ENCODE results near the gene MOB3C.

Gene MOB3C

GRCh38 chr1:46618754-46619415 is 2.3 kb upstream of the MOB3C start:
- no peak overlapping the region for H3K4me3 ChIP-seq (ENCODE audit: low read length)
- TF ChIP-seq ZNF274 (IDR thresholded peaks at IDR 0.05; ENCODE audit: low read depth, low read length): no peak

DNA sequence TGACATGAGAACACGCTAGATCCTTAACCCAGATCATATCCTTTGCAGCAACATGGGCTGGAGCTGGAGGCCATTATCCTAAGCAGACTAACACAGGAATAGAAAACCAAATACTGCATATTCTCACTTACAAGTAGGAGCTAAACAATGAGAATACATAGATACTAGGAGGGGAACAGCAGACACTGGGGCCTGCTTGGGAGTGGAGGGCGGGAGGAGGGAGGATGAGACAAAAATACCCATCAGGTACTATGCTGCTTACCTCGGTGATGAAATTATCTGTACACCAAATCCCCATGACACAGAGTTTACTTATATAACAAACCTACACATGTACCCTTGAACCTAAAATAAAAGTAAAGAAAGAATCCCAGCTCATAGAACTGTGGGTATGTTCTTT is 1.2 kb upstream of the MOB3C start:
- H3K4me3 ChIP-seq (ENCODE audit: low read length): no peak overlapping the region
- no peak for TF ChIP-seq ZNF274 (IDR thresholded peaks at IDR 0.05; ENCODE audit: low read depth, low read length)

GRCh38 chr1:46617108-46617800 is 643 bp upstream of the MOB3C start:
- TF ChIP-seq ZNF274 (IDR thresholded peaks at IDR 0.05; ENCODE audit: low read depth, low read length): no peak
- peak overlapping the region; percentile 64; the same call in 1 of the 2 replicates for H3K4me3 ChIP-seq (ENCODE audit: low read length)

DNA sequence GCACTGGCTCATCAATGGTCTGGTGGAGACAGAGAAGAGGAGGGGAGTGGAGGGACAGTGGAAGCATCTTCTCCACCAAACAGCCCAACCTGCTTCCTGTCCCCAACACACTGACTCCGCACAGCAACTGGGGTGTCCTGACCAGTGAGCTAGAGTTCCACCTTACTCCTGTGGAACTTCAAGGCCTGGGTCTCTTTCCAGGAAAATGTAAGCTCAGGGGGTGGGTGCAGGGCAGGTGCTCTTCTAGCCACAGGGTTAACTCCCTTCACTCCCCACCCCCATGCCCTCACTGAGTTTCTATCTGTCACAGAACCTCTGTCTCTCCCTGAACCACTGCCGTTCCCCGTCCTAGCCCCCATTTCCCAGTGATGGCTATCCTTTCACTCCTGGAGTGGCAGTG is 876 bp downstream of the MOB3C start:
- H3K4me3 ChIP-seq (ENCODE audit: low read length): peak overlapping the region; percentile 64; the same call in 1 of the 2 replicates
- no peak for TF ChIP-seq ZNF274 (IDR thresholded peaks at IDR 0.05; ENCODE audit: low read depth, low read length)

DNA sequence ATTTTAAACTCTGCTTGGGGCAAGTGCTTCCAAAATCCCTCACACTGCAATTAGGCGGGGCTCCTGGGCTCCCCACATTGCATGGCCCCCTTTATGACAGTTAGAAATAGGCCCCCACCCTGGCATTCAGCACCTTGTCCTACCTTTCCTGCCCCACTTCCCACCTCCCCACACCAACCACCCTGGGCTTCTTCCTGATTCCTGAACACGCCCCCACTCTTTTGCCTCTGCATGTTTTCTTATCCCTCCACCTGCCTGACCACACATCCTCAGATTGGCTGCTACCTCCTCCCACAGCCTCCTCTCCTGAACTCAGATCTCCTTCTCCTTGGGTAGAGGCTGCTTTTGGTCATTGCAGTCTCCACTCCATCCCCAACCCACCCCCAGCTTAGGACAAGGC is 1.5 kb downstream of the MOB3C start:
- TF ChIP-seq ZNF274 (IDR thresholded peaks at IDR 0.05; ENCODE audit: low read depth, low read length): no peak
- peak overlapping the region; percentile 64; the same call in 1 of the 2 replicates for H3K4me3 ChIP-seq (ENCODE audit: low read length)

DNA sequence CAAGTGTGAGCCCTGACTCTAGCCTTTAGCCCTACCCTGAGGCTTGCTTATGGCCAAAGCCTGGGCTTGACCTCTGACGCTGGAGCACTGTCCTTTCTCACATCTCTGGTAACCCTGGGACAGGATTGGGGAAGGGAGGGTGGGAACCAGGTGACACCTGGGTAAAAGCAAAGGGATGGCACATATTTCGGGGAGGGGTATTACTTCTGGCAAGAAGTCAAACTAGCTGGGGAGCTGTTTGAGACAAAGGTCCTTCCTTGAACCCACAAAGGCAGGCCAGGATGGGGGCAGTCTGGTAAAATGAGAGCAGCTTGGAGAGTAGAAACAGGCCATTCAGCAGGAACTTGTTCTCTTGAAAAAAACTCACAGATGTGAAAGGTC is 2.0 kb downstream of the MOB3C start:
- no peak for TF ChIP-seq ZNF274 (IDR thresholded peaks at IDR 0.05; ENCODE audit: low read depth, low read length)
- no peak overlapping the region for H3K4me3 ChIP-seq (ENCODE audit: low read length)

GRCh38 chr1:46613661-46614603 is 2.7 kb downstream of the MOB3C start:
- no peak overlapping the region; the same call in 1 of the 2 replicates for H3K4me3 ChIP-seq (ENCODE audit: low read length)
- TF ChIP-seq ZNF274 (IDR thresholded peaks at IDR 0.05; ENCODE audit: low read depth, low read length): no peak

DNA sequence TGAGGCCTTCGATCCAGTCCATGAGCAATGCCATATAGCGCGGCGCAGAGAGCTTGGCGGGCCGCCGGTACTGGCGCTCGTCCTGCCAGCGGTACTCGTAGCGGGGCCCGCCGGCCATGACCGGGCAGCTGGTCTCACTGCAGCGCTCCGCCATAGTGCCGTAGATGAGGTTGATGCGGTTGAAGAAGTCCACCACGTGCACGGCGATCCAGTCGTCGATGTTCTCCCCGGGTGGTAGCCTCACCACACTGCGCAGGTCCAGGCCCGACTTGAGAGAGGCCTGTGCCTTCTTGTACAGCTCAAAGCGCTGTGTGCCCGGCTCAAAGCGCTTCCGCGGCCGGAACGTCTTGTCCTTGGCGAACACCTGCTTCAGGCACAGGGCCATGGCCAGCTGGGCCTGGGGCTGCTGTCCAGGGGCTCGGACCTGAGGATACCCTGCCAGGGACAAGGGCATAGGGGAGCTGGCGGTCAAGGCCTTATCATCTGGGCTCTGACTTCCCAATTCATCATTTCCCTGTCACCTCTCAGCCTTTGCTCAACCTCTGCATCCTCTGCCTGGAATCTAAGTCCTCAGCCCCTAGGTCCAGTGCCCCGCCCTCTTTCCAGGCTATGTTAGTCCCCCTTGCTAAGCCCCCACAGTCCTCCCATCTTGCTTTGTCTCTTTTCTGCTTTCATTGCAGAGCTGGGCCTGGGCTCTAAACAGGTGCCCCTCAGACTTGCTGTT is 3.5 kb downstream of the MOB3C start:
- TF ChIP-seq ZNF274 (IDR thresholded peaks at IDR 0.05; ENCODE audit: low read depth, low read length): no peak
- no peak overlapping the region; the same call in 1 of the 2 replicates for H3K4me3 ChIP-seq (ENCODE audit: low read length)

DNA sequence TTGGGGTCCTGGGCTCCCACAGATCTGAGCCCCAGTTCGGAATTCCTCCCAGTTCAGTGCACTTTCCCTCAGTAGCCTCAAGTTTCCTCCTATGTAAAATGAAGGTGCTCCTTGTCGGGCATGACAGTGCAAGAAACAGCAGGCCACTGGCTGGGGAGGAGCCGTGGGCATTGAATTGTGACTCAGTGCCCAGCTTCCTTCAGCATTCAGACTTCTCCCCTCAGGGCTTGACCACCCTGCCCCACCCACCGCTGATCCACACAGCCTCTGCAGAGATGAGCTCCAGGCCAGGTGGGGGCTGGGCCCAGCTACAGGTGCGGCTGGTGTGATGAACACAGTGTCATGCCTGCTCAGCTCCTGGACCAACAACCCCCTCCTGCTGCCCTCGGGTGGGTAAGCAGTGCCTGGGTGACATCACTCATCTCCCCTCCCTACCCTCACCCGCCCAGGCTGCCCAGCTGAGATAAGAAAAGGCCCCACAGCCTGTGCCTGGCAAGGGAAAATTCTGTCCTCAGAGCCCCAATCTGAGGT is 4.9 kb downstream of the MOB3C start:
- TF ChIP-seq ZNF274 (IDR thresholded peaks at IDR 0.05; ENCODE audit: low read depth, low read length): no peak
- H3K4me3 ChIP-seq (ENCODE audit: low read length): no peak overlapping the region

DNA sequence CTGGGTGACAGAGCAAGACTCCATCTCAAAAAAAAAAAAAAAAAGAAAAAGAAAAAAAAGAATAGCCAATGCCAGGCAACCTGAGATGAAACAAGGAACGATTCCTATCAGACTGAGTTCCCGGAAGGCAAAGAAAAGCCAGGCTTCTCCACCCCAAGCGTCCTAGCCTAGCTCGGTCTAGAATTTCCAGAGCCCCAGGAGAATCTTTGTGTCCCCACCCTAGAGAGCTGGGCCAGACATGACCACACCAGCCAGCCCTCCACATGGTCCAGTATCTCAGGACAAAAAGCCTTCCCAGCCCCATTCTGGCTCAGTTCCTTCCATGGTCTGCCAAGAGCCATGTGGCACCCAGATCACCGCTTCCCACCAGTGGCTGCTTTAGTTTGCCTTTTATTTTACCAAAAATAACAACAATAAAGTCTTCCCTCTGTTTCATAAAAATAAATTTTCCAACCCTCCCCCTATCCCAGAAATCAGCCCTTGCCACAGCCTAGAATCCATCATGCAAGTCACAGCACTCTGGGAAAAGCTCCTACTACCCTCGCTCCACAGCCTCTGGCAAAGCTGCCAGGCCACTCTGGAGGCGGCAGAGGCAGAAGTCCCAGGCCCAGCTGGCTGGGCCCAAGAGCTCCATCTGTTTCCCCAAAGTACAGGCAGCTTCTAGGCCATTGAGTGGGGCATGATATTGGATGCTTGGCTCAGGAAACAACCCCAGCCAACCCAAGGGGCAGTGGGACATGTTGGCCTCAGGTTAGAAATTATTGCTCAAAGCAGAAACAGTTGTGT is 9.1 kb downstream of the MOB3C start:
- no peak overlapping the region for H3K4me3 ChIP-seq (ENCODE audit: low read length)
- TF ChIP-seq ZNF274 (IDR thresholded peaks at IDR 0.05; ENCODE audit: low read depth, low read length): no peak

GRCh38 chr1:46606255-46606965 is 10.2 kb downstream of the MOB3C start:
- H3K4me3 ChIP-seq (ENCODE audit: low read length): no peak overlapping the region
- TF ChIP-seq ZNF274 (IDR thresholded peaks at IDR 0.05; ENCODE audit: low read depth, low read length): no peak

DNA sequence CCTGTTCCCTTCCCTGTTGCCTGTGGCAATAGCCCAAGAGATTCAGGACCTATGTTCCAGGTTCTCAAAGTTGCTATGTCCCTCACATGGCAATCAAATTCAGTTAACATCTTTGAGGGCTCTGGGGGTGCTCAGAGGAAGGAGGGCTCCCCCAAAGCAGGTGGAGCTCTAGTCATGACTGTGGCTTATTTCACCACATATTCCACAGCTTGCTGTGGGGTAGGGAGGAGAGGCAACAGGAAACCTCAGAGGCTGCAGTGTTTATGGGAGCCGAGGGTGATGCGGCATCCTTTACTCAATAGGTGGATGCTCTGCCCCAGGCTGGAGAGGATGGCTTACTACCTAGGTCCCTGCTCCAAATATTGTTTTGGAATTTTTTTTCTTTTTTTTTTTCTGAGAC is 11.4 kb downstream of the MOB3C start:
- H3K4me3 ChIP-seq (ENCODE audit: low read length): no peak overlapping the region; the same call in 1 of the 2 replicates
- no peak for TF ChIP-seq ZNF274 (IDR thresholded peaks at IDR 0.05; ENCODE audit: low read depth, low read length)
